Activated T-helper 2 cell treated with anti-CD3 and anti-CD28 coated beads, Interferon-gamma antibody, Interleukin-2, Interleukin-4, amounts not matched to agents 10 μg/mL and 5 μg/mL and 100 μg/mL, durations not matched to agents 14 hours and 24 hours and 36 hours (primary cell): ENCODE measurements around the gene TMEM141. TPM values are rescaled to one million over a fixed set of nuclear protein-coding genes. Genes with fewer than 3 reads are reported as not detected.
"Not testable (repeated sequence)": the region's sequence is repeated elsewhere in the genome, so short reads cannot be mapped to it uniquely, and the experiment has no call there.

Source experiments
- DNase-seq: peaks from one replicate; pipeline ENCODE4 v3.0.0; 2021; ENCODE audit warnings: low spot score
- H3K27ac Mint-ChIP-seq: one replicate; pipeline ENCODE4 v1.8.0; 2021; ENCODE audit warnings: mixed read lengths
- H3K27me3 Mint-ChIP-seq: one replicate; pipeline ENCODE4 v1.8.0; 2021; ENCODE audit warnings: low read depth, mixed read lengths
- H3K36me3 Mint-ChIP-seq: one replicate; pipeline ENCODE4 v1.8.0; 2021; ENCODE audit warnings: low read depth, mixed read lengths
- H3K4me1 Mint-ChIP-seq: one replicate; pipeline ENCODE4 v1.8.0; 2021; ENCODE audit warnings: low read depth, mixed read lengths
- H3K4me3 Mint-ChIP-seq: one replicate; pipeline ENCODE4 v1.8.0; 2021; ENCODE audit warnings: low read depth, mild to moderate bottlenecking, moderate library complexity, mixed read lengths
- H3K9me3 Mint-ChIP-seq: one replicate; pipeline ENCODE4 v1.8.0; 2021; ENCODE audit warnings: mixed read lengths
- intact Hi-C: fragments of 100-400 bp; cut with micrococcal nuclease; formaldehyde crosslinking; loops from one replicate; pipeline ENCODE4 v1.15.1; 2023
- total RNA-seq: library from RNA; stranded (reverse); gene quantifications from 2 replicates; pipeline ENCODE4 v1.2.3, GENCODE V29; 2022

Gene TMEM141
- total RNA-seq, 1 donor from 2014 or later: 34.4 TPM

- H3K9me3 Mint-ChIP-seq, H3K4me1 Mint-ChIP-seq, H3K27me3 Mint-ChIP-seq, DNase-seq, H3K36me3 Mint-ChIP-seq, H3K4me3 Mint-ChIP-seq, H3K27ac Mint-ChIP-seq, intact Hi-C loops: not testable (repeated sequence)
Observed at GRCh38 chr9:136766410-136767120, 24.6 kb upstream of the TMEM141 start.

GRCh38 chr9:136769710-136770191 is 21.4 kb upstream of the TMEM141 start:
- Mint-ChIP-seq H3K4me1 (peaks cover 9% of the 10 kb centered on the region), H3K4me3 (no peak overlapping the region), H3K27me3 (peaks cover 2% of the 10 kb centered on the region), H3K27ac (no peak overlapping the region), H3K36me3 (no peaks in the 10 kb centered on the region), H3K9me3 (peaks cover 10% of the 10 kb centered on the region)
- intact Hi-C loops: no loop called here
- no peak for DNase-seq

- intact Hi-C loops: no loop called here
- Mint-ChIP-seq H3K9me3 (peaks cover 10% of the 10 kb centered on the region), H3K4me3 (no peak overlapping the region), H3K4me1 (peaks cover 2% of the 10 kb centered on the region), H3K27ac (no peak overlapping the region), H3K36me3 (no peaks in the 10 kb centered on the region), H3K27me3 (peaks cover 4% of the 10 kb centered on the region)
- no peak for DNase-seq
Observed at GRCh38 chr9:136771907-136772415, 19.2 kb upstream of the TMEM141 start.

- DNase-seq: no peak
- intact Hi-C loops: no loop called here
- Mint-ChIP-seq H3K27me3 (peaks cover 13% of the 10 kb centered on the region), H3K27ac (peak overlapping the region; percentile 55), H3K36me3 (no peaks in the 10 kb centered on the region), H3K4me3 (no peak overlapping the region), H3K9me3 (peaks cover 10% of the 10 kb centered on the region), H3K4me1 (no peaks in the 10 kb centered on the region)
Observed at GRCh38 chr9:136773386-136774044, 17.6 kb upstream of the TMEM141 start.

- no peaks in the 10 kb centered on the region for H3K4me1 Mint-ChIP-seq
- DNase-seq: no peak
- H3K27me3 Mint-ChIP-seq: peaks cover 20% of the 10 kb centered on the region
- H3K4me3 Mint-ChIP-seq: no peak overlapping the region
- H3K9me3 Mint-ChIP-seq: peaks cover 10% of the 10 kb centered on the region
- H3K36me3 Mint-ChIP-seq: no peaks in the 10 kb centered on the region
- H3K27ac Mint-ChIP-seq: no peak overlapping the region
- intact Hi-C loops: no loop called here
Observed at GRCh38 chr9:136774416-136775045, 16.6 kb upstream of the TMEM141 start.

- Mint-ChIP-seq H3K9me3 (peaks cover 10% of the 10 kb centered on the region), H3K27ac (no peak overlapping the region), H3K36me3 (no peaks in the 10 kb centered on the region), H3K4me1 (no peaks in the 10 kb centered on the region), H3K4me3 (no peak overlapping the region), H3K27me3 (peaks cover 23% of the 10 kb centered on the region)
- intact Hi-C loops: no loop called here
- no peak for DNase-seq
Observed at GRCh38 chr9:136775191-136775590, 16.0 kb upstream of the TMEM141 start.

GRCh38 chr9:136776947-136777346 is 14.2 kb upstream of the TMEM141 start:
- DNase-seq: no peak
- no peak overlapping the region for H3K27ac Mint-ChIP-seq
- intact Hi-C loops: no loop called here
- peaks cover 10% of the 10 kb centered on the region for H3K9me3 Mint-ChIP-seq
- no peaks in the 10 kb centered on the region for H3K36me3 Mint-ChIP-seq
- H3K27me3 Mint-ChIP-seq: peaks cover 31% of the 10 kb centered on the region
- no peaks in the 10 kb centered on the region for H3K4me1 Mint-ChIP-seq
- no peak overlapping the region for H3K4me3 Mint-ChIP-seq

- Mint-ChIP-seq H3K4me3 (no peak overlapping the region), H3K9me3 (peaks cover 10% of the 10 kb centered on the region), H3K4me1 (no peaks in the 10 kb centered on the region), H3K27ac (no peak overlapping the region), H3K27me3 (peaks cover 35% of the 10 kb centered on the region), H3K36me3 (no peaks in the 10 kb centered on the region)
- intact Hi-C loops: no loop called here
- no peak for DNase-seq
Observed at GRCh38 chr9:136777359-136777758, 13.8 kb upstream of the TMEM141 start.

GRCh38 chr9:136779808-136780207 is 11.3 kb upstream of the TMEM141 start:
- Mint-ChIP-seq H3K9me3 (no peaks in the 10 kb centered on the region), H3K4me1 (peaks cover 3% of the 10 kb centered on the region), H3K27me3 (peaks cover 39% of the 10 kb centered on the region), H3K27ac (no peak overlapping the region), H3K4me3 (no peak overlapping the region), H3K36me3 (no peaks in the 10 kb centered on the region)
- DNase-seq: no peak
- intact Hi-C loops: no loop called here

- no peak overlapping the region for H3K4me3 Mint-ChIP-seq
- no peak overlapping the region for H3K27ac Mint-ChIP-seq
- no peak for DNase-seq
- H3K4me1 Mint-ChIP-seq: peaks cover 9% of the 10 kb centered on the region
- intact Hi-C loops: no loop called here
- no peaks in the 10 kb centered on the region for H3K36me3 Mint-ChIP-seq
- peaks cover 44% of the 10 kb centered on the region for H3K27me3 Mint-ChIP-seq
- H3K9me3 Mint-ChIP-seq: no peaks in the 10 kb centered on the region
Observed at GRCh38 chr9:136782452-136782851, 8.7 kb upstream of the TMEM141 start.

GRCh38 chr9:136784249-136784996 is 6.7 kb upstream of the TMEM141 start:
- intact Hi-C loops: no loop called here
- Mint-ChIP-seq H3K4me1 (peaks cover 21% of the 10 kb centered on the region), H3K36me3 (no peaks in the 10 kb centered on the region), H3K4me3 (no peak overlapping the region), H3K27me3 (peaks cover 30% of the 10 kb centered on the region), H3K27ac (no peak overlapping the region), H3K9me3 (no peaks in the 10 kb centered on the region)
- DNase-seq: no peak

- Mint-ChIP-seq H3K9me3 (no peaks in the 10 kb centered on the region), H3K36me3 (no peaks in the 10 kb centered on the region), H3K27me3 (peaks cover 27% of the 10 kb centered on the region), H3K4me3 (no peak overlapping the region), H3K4me1 (peaks cover 21% of the 10 kb centered on the region), H3K27ac (no peak overlapping the region)
- DNase-seq: no peak
- intact Hi-C loops: no loop called here
Observed at GRCh38 chr9:136784997-136785361, 6.2 kb upstream of the TMEM141 start.
